Ovary (tissue), 3 donors: ENCODE measurements around the gene CFAP52.

Source experiments
- CTCF ChIP-seq, 3 donors: fragments of 450-650 bp in 2 of 3; fragments of 200-600 bp in 1 of 3; IDR thresholded peaks; one replicate each; pipeline versions ENCODE4 v1.5.1 to v1.8.0; 2016 to 2022; ENCODE audit warnings: antibody characterized with exemption in 3 of 3, mild to moderate bottlenecking in 1 of 3
- POLR2A ChIP-seq: fragments of 450-650 bp; IDR thresholded peaks from one replicate; pipeline ENCODE4 v1.6.1; 2017; ENCODE audit warnings: antibody characterized with exemption, mild to moderate bottlenecking, moderate library complexity
- donor health status: DM: no; HTN: no; CAD: no.

GRCh38 chr17:9677411-9677810 lies 101.0 kb downstream of the CFAP52 start:
- TF ChIP-seq POLR2A = no peak
- TF ChIP-seq CTCF (IDR thresholded peaks at IDR 0.05) = no peak
